ENCODE results near the gene OLFM1. TPM values are rescaled to one million over a fixed set of nuclear protein-coding genes. Genes with fewer than 3 reads are reported as not detected.
"Not testable (repeated sequence)": the region's sequence is repeated elsewhere in the genome, so short reads cannot be mapped to it uniquely, and the experiment has no call there.

OLFM1 gene
- total and polyA plus RNA-seq, 9 of the 15 experiments (the other 6 are each of a cell fraction or from before 2014, with no cell fraction given), result not detected

GRCh38 chr9:135063466-135063865 is 24.0 kb upstream of the OLFM1 start:
- H3K4me3 ChIP-seq; FAIRE-seq; H3K27ac ChIP-seq (ENCODE audit: extremely low read depth, low read depth, low read length); CTCF ChIA-PET (ENCODE audit: low intra/inter-chr PET ratio); H2AFZ ChIP-seq (ENCODE audit: low read depth, low read length); H3K36me3 ChIP-seq (ENCODE audit: control insufficient read depth, insufficient read depth, low read length); H3K9ac ChIP-seq (ENCODE audit: insufficient read depth in 1 of 2, low read depth in 2 of 2, low read length in 2 of 2); H3K9me3 ChIP-seq (replicated peaks; ENCODE audit: control insufficient read depth, insufficient read depth, low read depth, low read length); intact Hi-C loops (cut with micrococcal nuclease); H3K79me2 ChIP-seq (ENCODE audit: control insufficient read depth, insufficient read depth, low read length); DNase-seq (ENCODE audit: extremely low read depth in 1 of 4, low spot score in 3 of 4); ATAC-seq; H3K4me2 ChIP-seq (ENCODE audit: insufficient read depth, low read length); H3K4me1 ChIP-seq (replicated peaks in 1 of 2; ENCODE audit: control insufficient read depth in 2 of 2, insufficient read depth in 2 of 2, low read length in 2 of 2); BruUV-seq (replicated peaks); H3K9me1 ChIP-seq (ENCODE audit: control insufficient read depth, insufficient read depth, low read length); in situ Hi-C loops (cut with MboI); H4K20me1 ChIP-seq (replicated peaks; ENCODE audit: control insufficient read depth, insufficient read depth, low read length): not testable (repeated sequence)
- WGBS (ENCODE audit: insufficient coverage, low coverage, missing lambda C conversion rate), result 0% methylated on average over 4 of the region's 4 CpGs
- POLR2A ChIA-PET, result interaction anchor here (0.7 kb wide), 1 partner anchor 131 kb away, joined by 3 read pairs; no protein-coding TSS in a partner anchor
- peaks cover 3 to 12% of the 10 kb centered on the region in 2 experiments; a peak in 3 of 5 replicates for H3K27me3 ChIP-seq (ENCODE audit: control insufficient read depth in 2 of 2, insufficient read depth in 2 of 2, low read length in 2 of 2)

GRCh38 chr9:135063888-135064287 is 23.6 kb upstream of the OLFM1 start:
- BruUV-seq (replicated peaks); in situ Hi-C loops (cut with MboI); intact Hi-C loops (cut with micrococcal nuclease); H3K9me1 ChIP-seq (ENCODE audit: control insufficient read depth, insufficient read depth, low read length); H3K27ac ChIP-seq (ENCODE audit: extremely low read depth, low read depth, low read length); H3K4me3 ChIP-seq; H3K79me2 ChIP-seq (ENCODE audit: control insufficient read depth, insufficient read depth, low read length); H3K9me3 ChIP-seq (replicated peaks; ENCODE audit: control insufficient read depth, insufficient read depth, low read depth, low read length); H3K9ac ChIP-seq (ENCODE audit: insufficient read depth in 1 of 2, low read depth in 2 of 2, low read length in 2 of 2); H3K4me2 ChIP-seq (ENCODE audit: insufficient read depth, low read length); H2AFZ ChIP-seq (ENCODE audit: low read depth, low read length); H3K4me1 ChIP-seq (replicated peaks in 1 of 2; ENCODE audit: control insufficient read depth in 2 of 2, insufficient read depth in 2 of 2, low read length in 2 of 2); H3K36me3 ChIP-seq (ENCODE audit: control insufficient read depth, insufficient read depth, low read length); ATAC-seq; CTCF ChIA-PET (ENCODE audit: low intra/inter-chr PET ratio); DNase-seq (ENCODE audit: extremely low read depth in 1 of 4, low spot score in 3 of 4); H4K20me1 ChIP-seq (replicated peaks; ENCODE audit: control insufficient read depth, insufficient read depth, low read length); FAIRE-seq: not testable (repeated sequence)
- POLR2A ChIA-PET, result interaction anchor here (0.7 kb wide), 1 partner anchor 132 kb away, joined by 3 read pairs; no protein-coding TSS in a partner anchor
- peak; percentile 52 for TF ChIP-seq ZFP36 (IDR thresholded peaks at IDR 0.05; ENCODE audit: low read depth, low read length, partially characterized antibody)
- WGBS (ENCODE audit: insufficient coverage, low coverage, missing lambda C conversion rate), result 4% methylated on average over 4 of the region's 4 CpGs
- peaks cover 3 to 12% of the 10 kb centered on the region in 2 experiments; a peak in 3 of 5 replicates for H3K27me3 ChIP-seq (ENCODE audit: control insufficient read depth in 2 of 2, insufficient read depth in 2 of 2, low read length in 2 of 2)

Data from K562 (cell line).